ENCODE results near the gene MYT1. TPM values are rescaled to one million over a fixed set of nuclear protein-coding genes. Genes with fewer than 3 reads are reported as not detected.
A peak's percentile ranks its signal among the peaks of the same experiment; 100 is the strongest.

The MYT1 gene
- total and polyA plus RNA-seq, 2 of the 13 experiments (the other 11 are each of a cell fraction or from before 2014, with no cell fraction given): 0.58 to 2.5 TPM

DNA sequence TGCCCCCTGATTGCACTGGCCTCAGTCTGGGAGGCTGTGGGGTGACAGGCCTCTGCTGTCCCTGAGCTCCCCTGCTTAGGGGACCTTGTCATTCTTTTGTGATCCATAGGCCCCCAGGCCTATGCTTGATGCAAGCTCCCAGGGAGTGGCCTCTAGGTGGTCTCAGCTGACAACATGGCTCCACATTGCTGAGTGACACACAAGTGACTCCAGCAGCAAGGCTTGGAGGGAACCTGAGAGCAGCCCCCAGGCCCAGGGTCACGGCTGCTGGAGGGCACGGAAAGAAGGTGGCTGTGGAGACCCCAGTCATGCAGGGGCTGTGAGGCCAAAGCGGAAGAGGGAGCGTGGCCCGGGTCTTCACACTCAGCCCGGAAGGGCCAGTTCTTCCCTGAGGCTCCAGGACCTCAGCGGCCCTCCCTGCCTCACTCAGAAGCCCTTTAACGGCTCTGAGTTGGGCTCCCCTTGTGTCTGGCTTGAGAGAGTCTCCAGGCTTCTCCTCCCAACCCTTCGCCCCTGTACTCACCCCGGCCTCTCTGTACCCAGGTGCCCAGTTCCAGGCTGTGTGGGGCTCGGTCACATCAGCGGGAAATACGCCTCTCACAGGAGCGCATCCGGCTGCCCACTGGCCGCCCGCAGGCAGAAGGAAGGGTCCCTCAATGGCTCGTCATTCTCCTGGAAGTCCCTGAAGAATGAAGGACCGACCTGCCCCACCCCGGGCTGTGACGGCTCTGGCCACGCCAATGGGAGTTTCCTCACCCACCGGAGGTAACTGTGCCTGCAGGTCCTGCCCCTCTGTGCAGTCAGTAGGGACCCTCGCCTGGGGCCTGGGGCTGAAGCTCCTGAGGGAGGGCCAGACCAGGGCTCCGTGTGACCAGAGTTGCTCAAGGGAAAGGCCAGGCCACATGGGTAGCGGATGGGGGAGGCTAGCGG, 67.6 kb downstream of the MYT1 start:
- intact Hi-C loops (cut with micrococcal nuclease; ENCODE audit: unreplicated experiment) (no loop called here), in situ Hi-C loops (cut with HindIII; ENCODE audit: extremely low pct_ligation_motif_present, low pct_unique_long_range_greater_than_20kb) (no loop called here)
- Histone ChIP-seq H3K4me2 (ENCODE audit: low read depth, low read length) (no peak overlapping the region), H4K20me1 (ENCODE audit: insufficient read depth, low read length) (no peaks in the 10 kb centered on the region), H3K4me3 (replicated peaks in 1 of 3; ENCODE audit: insufficient read depth in 1 of 3, low read depth in 2 of 3, low read length in 3 of 3) (no peak overlapping the region), H3K27me3 (ENCODE audit: control insufficient read depth in 1 of 2, insufficient read depth in 2 of 2, low read length in 2 of 2) (peaks cover 8 to 38% of the 10 kb centered on the region in 2 experiments; a peak in 3 of 5 replicates), H3K36me3 (replicated peaks in 1 of 2; ENCODE audit: control insufficient read depth in 1 of 2, insufficient read depth in 2 of 2, low read length in 2 of 2) (no peaks in the 10 kb centered on the region), H3K9ac (ENCODE audit: insufficient read depth, low read depth, low read length) (no peak overlapping the region), H2AFZ (ENCODE audit: low read length) (no peak overlapping the region), H3K9me3 (ENCODE audit: low read length) (no peaks in the 10 kb centered on the region), H3K79me2 (ENCODE audit: insufficient read depth, low read length) (no peaks in the 10 kb centered on the region), H3K27ac (ENCODE audit: extremely low read length, insufficient read depth, low read length) (no peak overlapping the region), H3K4me1 (ENCODE audit: insufficient read depth, low read length) (peaks cover 38% of the 10 kb centered on the region)
- ChIA-PET POLR2A (interaction anchor here (1.0 to 3.0 kb wide), 3 partner anchors 9 to 24 kb away, joined by 3 to 9 read pairs (median 8); partner anchors contain the start of gene PCMTD2), CTCF (ENCODE audit: low intra/inter-chr PET ratio, low total read pairs) (no interaction called here)
- no peak for DNase-seq (ENCODE audit: low spot score)
- FAIRE-seq: no peak
- BruUV-seq (replicated peaks): no TSS peak
- 75% methylated on average over 27 of the region's 27 CpGs for WGBS (ENCODE audit: low lambda C conversion rate)
- ATAC-seq: no peak; the same call in 2 of the 3 replicates
- no peak for TF ChIP-seq PPARG (CRISPR knock-in tag; conservative IDR thresholded peaks at IDR 0.05)
- TF ChIP-seq, protein P1, sequence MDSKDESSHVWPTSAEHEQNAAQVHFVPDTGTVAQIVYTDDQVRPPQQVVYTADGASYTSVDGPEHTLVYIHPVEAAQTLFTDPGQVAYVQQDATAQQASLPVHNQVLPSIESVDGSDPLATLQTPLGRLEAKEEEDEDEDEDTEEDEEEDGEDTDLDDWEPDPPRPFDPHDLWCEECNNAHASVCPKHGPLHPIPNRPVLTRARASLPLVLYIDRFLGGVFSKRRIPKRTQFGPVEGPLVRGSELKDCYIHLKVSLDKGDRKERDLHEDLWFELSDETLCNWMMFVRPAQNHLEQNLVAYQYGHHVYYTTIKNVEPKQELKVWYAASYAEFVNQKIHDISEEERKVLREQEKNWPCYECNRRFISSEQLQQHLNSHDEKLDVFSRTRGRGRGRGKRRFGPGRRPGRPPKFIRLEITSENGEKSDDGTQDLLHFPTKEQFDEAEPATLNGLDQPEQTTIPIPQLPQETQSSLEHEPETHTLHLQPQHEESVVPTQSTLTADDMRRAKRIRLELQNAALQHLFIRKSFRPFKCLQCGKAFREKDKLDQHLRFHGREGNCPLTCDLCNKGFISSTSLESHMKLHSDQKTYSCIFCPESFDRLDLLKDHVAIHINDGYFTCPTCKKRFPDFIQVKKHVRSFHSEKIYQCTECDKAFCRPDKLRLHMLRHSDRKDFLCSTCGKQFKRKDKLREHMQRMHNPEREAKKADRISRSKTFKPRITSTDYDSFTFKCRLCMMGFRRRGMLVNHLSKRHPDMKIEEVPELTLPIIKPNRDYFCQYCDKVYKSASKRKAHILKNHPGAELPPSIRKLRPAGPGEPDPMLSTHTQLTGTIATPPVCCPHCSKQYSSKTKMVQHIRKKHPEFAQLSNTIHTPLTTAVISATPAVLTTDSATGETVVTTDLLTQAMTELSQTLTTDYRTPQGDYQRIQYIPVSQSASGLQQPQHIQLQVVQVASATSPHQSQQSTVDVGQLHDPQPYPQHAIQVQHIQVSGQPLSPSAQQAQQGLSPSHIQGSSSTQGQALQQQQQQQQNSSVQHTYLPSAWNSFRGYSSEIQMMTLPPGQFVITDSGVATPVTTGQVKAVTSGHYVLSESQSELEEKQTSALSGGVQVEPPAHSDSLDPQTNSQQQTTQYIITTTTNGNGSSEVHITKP (CRISPR knock-in tag; IDR thresholded peaks at IDR 0.05; ENCODE audit: low read depth): no peak
- no peak for TF ChIP-seq ZNF333 (CRISPR knock-in tag; IDR thresholded peaks at IDR 0.05; ENCODE audit: borderline replicate concordance)
- no peak for TF ChIP-seq ZNF629 (CRISPR knock-in tag; conservative IDR thresholded peaks at IDR 0.05)
- no peak for TF ChIP-seq ZNF577 (CRISPR knock-in tag; IDR thresholded peaks at IDR 0.05; ENCODE audit: borderline replicate concordance, low read depth)
- TF ChIP-seq, protein P2, sequence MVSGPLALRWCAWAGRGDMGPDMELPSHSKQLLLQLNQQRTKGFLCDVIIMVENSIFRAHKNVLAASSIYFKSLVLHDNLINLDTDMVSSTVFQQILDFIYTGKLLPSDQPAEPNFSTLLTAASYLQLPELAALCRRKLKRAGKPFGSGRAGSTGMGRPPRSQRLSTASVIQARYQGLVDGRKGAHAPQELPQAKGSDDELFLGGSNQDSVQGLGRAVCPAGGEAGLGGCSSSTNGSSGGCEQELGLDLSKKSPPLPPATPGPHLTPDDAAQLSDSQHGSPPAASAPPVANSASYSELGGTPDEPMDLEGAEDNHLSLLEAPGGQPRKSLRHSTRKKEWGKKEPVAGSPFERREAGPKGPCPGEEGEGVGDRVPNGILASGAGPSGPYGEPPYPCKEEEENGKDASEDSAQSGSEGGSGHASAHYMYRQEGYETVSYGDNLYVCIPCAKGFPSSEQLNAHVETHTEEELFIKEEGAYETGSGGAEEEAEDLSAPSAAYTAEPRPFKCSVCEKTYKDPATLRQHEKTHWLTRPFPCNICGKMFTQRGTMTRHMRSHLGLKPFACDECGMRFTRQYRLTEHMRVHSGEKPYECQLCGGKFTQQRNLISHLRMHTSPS (CRISPR knock-in tag; IDR thresholded peaks at IDR 0.05; ENCODE audit: low read depth): 0 out of 2 replicates have a peak, but pooled peaks have one; percentile 22
- TF ChIP-seq, protein P3, sequence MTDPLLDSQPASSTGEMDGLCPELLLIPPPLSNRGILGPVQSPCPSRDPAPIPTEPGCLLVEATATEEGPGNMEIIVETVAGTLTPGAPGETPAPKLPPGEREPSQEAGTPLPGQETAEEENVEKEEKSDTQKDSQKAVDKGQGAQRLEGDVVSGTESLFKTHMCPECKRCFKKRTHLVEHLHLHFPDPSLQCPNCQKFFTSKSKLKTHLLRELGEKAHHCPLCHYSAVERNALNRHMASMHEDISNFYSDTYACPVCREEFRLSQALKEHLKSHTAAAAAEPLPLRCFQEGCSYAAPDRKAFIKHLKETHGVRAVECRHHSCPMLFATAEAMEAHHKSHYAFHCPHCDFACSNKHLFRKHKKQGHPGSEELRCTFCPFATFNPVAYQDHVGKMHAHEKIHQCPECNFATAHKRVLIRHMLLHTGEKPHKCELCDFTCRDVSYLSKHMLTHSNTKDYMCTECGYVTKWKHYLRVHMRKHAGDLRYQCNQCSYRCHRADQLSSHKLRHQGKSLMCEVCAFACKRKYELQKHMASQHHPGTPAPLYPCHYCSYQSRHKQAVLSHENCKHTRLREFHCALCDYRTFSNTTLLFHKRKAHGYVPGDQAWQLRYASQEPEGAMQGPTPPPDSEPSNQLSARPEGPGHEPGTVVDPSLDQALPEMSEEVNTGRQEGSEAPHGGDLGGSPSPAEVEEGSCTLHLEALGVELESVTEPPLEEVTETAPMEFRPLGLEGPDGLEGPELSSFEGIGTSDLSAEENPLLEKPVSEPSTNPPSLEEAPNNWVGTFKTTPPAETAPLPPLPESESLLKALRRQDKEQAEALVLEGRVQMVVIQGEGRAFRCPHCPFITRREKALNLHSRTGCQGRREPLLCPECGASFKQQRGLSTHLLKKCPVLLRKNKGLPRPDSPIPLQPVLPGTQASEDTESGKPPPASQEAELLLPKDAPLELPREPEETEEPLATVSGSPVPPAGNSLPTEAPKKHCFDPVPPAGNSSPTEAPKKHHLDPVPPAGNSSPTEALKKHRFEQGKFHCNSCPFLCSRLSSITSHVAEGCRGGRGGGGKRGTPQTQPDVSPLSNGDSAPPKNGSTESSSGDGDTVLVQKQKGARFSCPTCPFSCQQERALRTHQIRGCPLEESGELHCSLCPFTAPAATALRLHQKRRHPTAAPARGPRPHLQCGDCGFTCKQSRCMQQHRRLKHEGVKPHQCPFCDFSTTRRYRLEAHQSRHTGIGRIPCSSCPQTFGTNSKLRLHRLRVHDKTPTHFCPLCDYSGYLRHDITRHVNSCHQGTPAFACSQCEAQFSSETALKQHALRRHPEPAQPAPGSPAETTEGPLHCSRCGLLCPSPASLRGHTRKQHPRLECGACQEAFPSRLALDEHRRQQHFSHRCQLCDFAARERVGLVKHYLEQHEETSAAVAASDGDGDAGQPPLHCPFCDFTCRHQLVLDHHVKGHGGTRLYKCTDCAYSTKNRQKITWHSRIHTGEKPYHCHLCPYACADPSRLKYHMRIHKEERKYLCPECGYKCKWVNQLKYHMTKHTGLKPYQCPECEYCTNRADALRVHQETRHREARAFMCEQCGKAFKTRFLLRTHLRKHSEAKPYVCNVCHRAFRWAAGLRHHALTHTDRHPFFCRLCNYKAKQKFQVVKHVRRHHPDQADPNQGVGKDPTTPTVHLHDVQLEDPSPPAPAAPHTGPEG (CRISPR knock-in tag; IDR thresholded peaks at IDR 0.05): no peak
- no peak for TF ChIP-seq ZNF570 (CRISPR knock-in tag; IDR thresholded peaks at IDR 0.05; ENCODE audit: borderline replicate concordance)
- no peak for TF ChIP-seq HDAC1 (CRISPR knock-in tag; IDR thresholded peaks at IDR 0.05)
- TF ChIP-seq PCBP1 (IDR thresholded peaks at IDR 0.05; ENCODE audit: borderline replicate concordance, low read depth, low read length): no peak
- 0 out of 2 replicates have a peak, but pooled peaks have one; percentile 20 for TF ChIP-seq BORCS8-MEF2B (CRISPR knock-in tag; IDR thresholded peaks at IDR 0.05)

Measured in HepG2 (cell line).